HS-27A (cell line): ENCODE measurements around the gene TTLL11.
A peak's percentile ranks its signal among the peaks of the same experiment; 100 is the strongest.

Experiments
- DNase-seq: peaks from one replicate; pipeline ENCODE4 v3.0.0-alpha.2; 2012; ENCODE audit warnings: low read depth, missing footprints

TTLL11 gene, protein sequence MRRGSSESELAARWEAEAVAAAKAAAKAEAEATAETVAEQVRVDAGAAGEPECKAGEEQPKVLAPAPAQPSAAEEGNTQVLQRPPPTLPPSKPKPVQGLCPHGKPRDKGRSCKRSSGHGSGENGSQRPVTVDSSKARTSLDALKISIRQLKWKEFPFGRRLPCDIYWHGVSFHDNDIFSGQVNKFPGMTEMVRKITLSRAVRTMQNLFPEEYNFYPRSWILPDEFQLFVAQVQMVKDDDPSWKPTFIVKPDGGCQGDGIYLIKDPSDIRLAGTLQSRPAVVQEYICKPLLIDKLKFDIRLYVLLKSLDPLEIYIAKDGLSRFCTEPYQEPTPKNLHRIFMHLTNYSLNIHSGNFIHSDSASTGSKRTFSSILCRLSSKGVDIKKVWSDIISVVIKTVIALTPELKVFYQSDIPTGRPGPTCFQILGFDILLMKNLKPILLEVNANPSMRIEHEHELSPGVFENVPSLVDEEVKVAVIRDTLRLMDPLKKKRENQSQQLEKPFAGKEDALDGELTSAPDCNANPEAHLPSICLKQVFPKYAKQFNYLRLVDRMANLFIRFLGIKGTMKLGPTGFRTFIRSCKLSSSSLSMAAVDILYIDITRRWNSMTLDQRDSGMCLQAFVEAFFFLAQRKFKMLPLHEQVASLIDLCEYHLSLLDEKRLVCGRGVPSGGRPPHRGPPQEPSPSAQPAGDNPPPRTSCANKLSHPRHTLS

DNA sequence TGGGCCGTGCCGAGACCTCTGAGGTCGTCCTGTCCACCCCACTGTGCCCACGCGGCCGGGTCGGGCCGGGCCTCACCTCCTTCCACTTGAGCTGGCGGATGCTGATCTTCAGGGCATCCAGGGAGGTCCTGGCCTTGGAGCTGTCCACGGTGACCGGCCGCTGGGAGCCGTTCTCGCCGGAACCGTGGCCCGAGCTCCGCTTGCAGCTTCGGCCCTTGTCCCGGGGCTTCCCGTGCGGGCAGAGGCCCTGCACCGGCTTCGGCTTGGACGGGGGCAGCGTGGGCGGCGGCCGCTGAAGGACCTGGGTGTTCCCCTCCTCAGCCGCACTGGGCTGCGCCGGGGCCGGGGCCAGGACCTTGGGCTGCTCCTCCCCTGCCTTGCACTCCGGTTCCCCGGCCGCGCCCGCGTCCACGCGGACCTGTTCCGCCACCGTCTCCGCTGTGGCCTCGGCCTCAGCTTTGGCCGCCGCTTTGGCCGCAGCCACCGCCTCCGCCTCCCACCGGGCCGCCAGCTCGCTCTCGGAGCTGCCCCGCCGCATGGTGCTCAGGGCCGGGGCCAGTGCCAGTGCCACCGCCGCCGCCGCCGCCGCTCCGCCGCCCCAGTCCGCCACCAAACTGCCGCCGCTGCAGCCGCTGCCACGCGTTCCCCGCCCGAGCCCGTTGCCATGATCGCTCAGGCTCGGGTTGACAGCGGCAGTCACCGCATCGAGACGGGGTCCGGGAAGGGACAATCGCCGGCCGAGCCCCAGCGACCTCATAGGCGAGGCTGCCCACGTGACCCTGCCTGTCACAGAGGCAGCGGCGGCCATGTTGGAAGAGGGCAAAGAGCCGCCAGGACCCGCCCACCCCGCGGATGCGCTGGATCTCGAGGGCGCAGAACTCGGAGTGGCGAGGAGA lies at the start of gene TTLL11:
Gene TTLL11, minus strand, starts transcription at position 698 of the 896 bp plus-strand sequence. Its CDS starts 160 bp downstream, at position 538.
- DNase-seq: peak; percentile 54

DNA sequence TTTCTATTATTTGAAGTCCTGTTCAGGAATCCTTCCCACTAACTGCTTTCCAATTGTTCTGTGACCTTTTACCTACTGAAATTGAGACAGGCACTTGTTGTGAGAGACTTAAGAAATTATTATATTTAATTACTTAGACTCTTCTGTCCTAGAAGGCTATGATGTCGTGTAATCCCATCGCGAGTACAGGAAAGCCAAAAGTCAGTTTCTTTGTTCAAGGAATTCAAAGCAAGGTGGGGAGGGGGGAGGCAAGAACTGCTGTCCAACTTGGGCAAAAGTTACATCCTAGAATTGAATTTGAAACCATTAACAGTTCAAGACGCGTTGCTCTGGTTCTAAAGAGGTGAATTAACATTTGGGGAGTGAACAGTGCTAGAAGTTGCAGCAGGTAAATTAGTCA lies 48.6 kb upstream of the TTLL11 start:
- no peak for DNase-seq

DNA sequence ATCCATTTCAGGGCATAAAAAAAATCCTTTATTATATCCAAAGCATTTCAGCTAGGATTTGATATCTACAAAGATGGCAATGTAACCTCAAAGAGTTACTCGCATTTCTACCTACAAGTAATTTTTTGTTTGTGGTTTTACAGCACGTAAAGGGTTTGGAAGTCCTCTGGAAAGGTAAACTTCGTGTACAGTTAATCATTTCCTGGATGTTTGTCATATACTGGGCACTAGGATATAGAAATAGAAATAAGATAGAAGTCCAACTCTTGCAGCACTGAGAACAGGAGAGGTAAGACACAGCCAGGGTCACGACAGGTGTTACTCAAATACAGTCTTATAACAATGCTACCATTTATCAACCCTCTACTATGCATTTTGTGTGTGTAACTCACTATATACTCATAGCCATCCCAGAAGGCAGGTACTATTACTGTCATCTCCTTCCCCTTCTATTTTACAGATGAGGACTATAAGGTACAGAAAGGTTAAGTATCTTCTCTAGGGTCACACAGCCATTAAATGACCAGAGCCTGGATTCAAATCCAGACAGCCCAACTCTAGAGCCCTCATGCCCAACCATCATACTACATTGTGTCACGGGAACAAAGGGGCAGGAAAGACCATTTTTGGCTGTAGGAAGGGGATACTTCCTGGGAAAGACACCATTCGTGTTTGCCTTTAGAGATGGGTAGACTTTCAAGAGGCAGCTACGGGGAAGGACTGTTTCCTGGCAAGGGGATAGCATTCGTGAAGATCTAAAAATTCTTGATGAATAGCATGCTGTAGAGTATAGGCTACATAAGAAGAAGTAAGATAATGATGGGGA lies 47.5 kb upstream of the TTLL11 start:
- no peak for DNase-seq

DNA sequence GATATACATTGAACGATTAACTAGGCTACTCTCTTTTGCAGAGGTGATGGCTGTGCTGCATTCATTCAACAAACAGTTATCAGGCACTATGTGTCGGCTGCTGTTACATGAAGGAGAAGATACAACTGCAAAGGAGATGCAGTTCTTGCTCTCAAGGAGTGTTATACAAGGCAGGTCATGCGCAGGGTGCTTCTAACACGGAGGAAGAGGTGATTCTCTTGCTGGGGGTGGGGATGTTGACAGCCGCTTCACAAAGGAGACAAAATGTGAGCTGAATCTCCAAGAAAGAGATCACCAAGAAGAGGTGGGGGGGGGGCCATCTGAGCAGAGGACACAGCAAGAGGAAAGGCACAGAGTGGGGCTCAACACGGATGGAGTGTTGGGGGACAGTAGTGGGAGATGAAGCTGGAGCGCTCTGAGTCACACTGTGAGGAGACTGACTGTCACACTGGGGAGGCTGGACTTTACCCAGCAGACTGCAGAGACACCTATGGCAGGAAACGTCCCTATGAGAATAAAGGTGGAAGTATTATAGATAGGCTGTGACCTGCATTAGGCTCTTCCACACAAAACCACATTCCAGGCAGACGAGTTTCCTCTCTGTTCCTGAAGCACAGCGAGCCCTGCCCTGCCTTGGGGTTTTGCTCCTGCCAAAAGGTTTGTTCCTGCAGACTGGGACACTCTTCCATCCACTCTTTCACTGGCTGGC lies 45.6 kb upstream of the TTLL11 start:
- DNase-seq: no peak

DNA sequence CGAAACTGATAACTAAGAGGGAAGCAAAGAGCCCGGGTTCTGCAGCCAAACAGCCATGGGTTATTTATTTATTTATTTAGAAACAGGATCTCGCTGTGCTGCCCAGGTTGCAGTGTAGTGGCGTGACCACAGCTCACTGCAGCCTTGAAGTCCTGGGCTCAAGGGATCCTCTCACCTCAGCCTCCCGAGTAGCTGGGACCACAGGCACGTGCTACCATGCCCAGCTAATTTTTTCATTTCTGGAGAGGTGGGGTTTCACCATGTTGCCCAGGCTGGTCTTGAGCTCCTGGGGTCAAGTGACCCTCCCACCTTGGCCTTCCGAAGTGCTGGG lies 42.4 kb upstream of the TTLL11 start:
- no peak for DNase-seq

DNA sequence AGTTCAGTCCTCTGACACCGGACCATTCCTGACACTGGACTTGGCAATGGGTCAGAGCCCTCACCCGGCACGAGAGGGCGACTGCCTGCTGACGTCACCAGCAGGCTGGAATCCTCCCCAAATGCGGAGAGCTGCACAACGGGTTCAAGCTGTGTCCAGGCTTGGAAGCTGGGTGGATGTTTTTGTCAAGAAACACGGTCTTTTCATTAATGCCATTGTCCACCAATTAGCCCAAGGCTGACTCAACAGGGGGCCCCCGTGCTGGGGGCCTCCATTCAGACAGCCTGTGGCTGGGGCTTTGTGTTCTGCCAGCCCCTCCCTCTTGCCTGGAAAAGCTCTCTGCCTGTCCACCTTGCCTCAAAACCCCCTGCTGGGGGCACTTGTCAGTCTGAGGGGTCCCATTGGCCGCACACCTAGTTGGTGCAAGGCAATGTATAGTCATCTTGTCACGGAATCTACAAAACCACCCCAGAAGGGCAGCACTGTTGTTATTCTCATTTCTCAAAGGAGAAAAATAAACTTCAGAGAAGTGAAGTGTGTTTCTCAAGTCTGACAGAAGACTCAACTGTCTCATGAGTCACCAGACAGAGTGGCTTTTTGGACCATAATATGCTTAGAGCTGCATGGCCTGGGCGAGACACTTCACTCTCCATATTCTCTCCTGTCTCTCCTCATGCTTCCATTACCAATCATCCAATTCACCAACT lies 41.9 kb upstream of the TTLL11 start:
- no peak for DNase-seq

DNA sequence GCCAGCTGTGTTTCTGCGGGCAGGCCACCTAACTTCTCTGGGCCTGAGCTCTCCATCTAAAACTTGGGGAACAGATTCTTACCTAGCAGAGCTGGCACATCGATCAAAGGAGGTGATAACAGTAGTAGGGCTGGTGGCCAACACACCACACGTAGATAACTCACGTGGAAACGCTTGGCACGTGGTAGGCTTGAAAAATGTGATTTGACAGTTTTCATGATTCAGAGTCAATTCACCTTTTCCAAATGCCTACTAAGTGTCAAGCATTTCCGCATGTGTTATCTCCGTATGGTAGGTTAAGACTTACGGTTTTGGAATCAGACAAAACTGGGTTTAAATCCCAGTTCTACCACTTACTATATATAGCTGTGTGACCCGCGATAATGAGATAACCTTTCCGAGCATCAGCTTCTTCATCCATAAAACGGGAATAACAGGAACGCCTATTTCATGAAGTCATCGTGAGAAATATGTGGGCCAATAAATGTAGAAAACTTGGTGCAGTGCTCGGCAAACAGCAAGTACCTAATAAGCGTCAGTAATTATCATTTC lies 41.0 kb upstream of the TTLL11 start:
- DNase-seq: no peak

DNA sequence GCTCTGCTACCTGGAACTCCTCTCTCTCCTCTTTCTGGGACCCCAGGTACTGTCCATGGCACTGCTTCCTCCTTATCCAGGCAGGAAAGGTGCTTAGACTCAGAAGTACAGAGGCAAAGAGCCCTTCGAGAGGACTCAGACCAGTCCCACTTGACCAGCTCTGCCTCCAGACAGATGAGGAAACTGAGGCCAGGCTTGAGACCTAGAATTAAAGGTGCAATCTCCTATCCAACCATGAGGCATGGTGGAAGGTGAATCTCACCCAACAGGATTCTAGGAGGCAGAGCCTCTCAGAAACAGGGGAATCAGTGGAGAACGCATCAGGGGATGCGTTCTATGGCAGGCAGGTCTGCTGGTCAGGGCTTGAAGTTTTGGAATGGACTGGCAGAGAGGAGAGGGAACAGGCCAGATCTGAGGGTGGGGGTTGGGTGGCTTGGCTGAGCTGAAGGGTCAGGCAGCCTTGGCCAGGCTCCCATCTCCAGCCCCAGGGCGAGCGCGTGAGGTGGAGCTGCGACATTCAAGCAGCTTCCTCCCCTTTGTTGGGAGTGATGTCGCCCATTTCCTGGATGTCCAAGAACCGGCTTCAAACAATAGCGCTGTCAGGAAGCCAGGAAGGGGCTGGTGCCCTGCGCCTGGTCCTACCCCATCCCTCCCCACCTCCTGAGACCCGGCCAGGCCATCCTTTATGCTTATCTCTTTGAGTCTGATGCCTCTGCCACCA lies 40.3 kb upstream of the TTLL11 start:
- DNase-seq: no peak

DNA sequence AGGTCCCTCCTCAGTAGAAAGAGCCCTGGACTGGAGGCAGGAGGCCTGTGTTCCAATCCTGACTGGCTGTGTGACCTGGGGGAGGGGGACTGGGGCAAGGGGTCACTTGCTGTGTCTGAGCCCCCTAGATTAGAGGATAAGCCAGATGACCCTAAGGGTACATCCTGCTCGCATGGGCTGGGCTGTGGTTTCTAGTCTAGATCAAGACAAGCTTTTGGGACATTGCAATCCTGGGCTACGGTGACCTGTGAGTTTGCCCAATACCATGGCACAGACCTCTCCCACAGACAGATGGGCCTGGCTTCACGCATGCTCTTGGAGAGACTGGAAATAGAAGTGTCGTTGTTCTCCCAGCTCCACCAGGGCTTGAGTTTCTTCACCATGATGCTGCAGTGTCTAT lies 39.4 kb upstream of the TTLL11 start:
- DNase-seq: no peak

DNA sequence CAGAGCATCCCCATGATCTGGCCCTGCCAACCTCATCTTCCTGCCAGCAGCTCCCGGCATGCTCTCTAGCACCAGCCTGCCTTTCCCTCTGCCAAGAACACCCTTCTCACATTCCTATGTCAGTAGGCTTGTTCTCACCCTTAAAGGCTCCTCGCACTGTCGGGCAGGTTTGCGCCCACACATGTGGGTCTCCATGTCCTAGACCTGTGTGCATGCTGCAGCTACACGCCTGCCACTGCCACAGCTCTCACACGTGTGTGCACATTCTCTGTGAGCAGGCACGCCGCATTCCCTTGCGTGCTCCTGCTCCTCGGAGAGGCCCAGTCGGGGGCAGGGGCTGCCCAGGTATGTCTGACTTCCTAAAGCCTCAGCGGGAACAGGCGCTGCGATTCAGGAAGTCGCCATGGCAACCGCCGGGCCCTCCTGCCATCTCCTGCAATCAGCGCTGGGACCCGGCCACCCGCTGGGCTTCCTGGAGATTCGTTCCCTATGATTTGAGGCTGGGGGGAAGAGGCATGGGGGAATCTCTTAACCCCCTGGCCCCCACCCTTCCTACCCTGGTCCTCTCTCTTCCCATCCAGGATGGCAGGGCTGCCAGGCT lies 38.4 kb upstream of the TTLL11 start:
- DNase-seq: no peak

DNA sequence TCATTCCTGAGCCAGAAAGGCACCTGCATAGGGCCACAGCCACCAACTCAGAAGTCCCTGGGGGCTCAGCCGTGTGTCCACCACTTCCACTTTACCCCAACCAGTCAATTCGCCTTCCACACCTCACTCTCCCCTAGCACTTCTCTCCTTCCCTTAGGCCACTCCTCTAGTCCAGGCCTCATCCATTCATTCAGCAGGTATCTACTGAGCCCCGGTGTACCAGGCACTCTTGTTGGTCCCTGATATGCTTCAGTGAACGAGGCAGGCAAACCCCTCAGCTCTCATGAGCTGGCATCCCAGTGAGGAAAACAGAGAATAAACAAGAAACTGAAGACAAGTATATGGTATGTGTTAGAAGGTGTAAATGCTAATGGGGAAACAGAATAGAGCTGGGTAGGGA lies 37.7 kb upstream of the TTLL11 start:
- DNase-seq: no peak

DNA sequence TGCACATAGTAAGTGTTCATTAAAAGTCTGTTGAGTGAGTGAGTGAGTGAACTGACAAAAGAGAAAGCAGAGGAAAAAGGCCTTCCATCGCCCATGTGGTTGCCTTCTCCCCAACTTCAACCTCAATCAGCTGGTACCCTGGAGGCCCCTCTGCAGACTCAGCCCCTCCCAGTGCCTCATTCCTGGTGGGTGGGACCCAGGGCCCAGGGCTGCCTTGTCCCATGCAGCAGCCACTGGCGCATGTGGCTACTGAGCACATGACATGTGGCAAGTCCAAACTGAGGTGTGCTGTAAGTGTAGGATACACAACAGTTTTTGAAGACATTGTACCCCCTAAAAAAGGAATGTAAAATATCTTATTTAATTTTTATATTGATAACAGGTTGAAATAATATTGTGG lies 36.9 kb upstream of the TTLL11 start:
- DNase-seq: no peak

DNA sequence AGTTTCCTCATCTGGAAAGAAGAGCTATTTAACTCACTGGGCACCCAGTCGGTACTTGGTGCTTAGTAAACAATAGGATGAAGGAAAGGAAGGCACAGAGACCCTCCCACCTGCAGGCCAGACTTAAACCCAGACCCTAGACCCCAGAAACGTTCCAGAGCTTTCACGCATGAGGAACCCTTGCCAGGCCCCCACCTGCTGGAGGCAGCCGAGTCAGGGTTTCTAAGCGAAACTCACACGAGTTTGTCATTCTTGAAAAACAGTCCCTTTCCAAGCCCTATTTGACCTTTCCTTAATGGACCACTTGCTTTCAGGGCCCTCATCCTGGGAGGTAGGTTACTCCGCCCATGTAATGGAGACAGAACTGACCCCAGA lies 35.8 kb upstream of the TTLL11 start:
- no peak for DNase-seq

DNA sequence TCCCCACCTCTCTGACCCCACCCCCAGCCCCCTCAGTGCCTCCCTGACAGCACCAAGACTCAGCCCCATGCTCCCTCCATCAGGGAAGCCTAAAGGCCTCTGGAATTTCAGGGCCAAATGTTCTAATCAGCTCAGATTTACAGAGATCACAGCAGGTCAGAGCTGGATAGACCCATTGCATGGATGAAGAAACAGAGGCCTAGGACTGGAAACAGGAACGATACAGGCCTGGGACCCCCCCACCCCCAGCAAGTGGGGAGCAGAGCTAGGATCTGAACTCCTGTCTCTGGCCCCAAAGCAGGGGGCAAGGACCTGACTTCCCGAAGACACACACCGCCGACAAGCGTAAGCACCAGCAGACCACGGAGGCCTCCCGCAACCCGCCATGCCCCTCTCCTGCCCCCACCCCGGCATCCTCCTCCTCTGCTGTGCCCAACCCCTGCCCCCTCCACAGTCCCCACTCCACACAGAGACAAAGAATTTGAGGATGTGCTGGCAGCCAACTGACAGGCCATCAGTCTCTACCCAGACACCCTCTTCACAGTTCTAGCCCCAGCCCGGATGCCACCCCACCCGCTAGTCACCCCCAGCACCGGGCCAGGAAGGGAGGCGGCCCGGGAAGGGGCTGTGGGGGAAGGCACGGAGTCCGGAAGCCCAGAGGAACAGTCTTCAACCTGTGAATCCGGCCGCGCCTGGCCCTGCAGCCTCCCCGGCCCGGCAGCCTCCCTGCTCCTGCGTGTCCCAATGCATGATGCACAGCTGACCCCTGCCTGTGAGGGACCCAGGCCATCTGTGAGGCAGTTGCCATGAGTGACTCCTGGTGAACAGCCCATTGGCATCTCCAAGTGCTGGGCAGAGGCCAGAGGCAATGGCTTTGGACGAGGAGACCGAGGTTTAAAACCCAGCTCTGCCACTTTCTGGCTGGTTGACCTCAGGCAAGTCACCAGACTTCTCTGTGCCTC lies 35.2 kb upstream of the TTLL11 start:
- DNase-seq: no peak

DNA sequence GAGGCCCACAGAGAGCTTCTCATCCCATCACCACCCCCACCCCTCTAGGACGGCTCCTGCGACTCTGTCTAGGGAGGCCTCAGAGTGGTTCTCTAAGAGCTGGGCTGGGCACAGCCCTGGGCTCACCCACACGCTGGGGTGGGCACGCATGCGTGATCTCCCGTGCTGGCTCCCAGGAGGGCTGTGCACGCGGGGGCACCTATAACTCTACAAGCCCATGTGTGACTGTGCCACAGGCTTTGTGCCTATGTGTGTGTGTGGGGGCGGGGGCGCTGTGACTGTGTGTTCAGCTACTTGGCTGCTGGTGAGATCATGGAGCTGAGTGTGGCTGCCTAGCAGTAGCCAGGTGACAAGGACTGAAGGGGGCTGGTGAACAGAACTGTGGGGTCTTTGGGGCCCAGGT lies 34.3 kb upstream of the TTLL11 start:
- no peak for DNase-seq

DNA sequence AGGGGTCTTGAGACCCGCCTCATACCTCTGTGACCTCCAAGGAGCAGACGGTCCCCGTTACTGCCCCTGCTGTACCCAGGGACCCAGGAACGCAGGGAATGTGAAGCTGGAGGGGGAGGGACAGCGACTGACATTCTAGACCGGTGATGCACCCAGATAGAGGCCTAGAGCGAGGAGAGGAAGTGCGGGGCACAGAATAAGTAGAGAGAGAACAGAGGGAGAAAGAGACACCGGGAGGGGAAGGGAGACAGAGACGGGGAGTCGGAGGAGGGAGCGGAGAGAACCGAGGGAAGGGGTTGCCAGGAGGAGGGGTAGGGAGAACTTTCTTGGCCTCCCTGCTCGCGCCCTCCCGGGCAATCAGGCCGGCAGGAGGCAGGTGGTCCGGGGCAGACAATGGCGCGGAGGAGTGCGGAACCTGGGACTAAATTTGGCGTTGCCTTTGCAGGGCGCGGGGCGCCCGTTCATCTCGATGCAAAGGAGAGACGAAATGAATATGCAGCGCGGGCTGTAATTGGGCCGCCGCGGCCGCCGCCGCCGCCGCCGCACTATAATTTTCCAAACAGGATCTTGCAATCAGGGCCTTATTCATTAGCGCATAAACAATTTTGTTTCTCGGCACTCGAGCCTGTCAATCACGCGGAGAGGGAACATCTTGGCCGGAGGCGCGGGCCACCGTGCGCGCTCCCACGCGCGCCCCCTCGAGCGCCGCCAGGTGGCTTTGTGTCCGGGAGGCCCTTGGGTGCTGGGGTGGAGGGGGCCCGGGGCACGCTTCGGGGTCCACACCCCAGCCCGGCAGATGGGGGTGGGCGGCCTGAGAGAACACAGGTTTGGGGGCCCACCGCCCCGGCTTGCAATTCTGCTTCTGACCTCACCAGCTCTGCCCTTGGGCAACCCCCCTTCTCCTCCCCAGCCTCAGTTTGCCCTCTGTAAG lies 33.5 kb upstream of the TTLL11 start:
- DNase-seq: no peak
